NCI-H774 (cell line): ENCODE results near the gene IFT20.
"Not testable (repeated sequence)": the region's sequence is repeated elsewhere in the genome, so short reads cannot be mapped to it uniquely, and the experiment has no call there.

Source experiments
- DNase-seq: peaks from one replicate; lab custom pipeline; 2025; lab: John Stamatoyannopoulos, UW

IFT20 gene

DNA sequence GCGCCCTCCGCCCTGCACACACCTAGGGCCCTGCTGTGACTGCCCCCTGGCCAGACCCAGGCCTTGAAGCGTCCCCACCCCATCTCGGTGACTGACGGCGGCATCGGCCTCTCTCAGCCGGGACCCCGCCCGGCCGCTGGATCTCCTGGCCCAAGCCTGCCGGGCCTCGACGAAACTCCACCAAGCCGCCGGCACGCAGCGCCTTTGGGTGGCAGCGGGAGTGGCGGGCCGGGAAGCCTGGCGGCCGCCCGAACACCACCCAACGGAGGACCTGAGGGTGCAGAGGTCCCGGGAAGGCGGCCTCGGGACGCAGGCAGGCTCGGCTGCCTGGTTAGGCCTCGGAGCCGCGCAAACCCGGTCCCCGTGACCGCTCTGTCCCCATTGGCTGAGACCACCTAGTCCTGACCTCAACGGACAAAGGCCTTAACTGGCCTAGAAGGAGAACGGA is 28.3 kb downstream of the IFT20 start:
- DNase-seq, result no peak

DNA sequence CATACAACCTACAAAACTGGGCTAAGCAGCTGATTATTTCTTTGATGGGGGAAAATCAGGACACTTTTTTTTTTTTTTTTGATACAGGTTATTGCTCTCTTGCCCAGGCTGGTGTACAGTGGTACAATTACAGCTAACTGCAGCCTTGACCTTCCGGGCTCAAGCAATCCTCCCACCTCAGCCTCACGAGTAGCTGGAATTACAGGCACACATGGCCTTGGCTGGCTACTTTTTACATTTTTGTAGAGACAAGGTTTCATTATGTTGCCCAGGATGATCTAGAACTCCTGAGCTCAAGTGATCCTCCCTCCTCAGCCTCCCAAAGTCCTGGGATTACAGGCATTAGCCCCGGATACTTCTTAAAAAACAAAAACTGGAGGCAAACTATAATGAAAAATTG is 36.8 kb downstream of the IFT20 start:
- DNase-seq, result no peak

DNA sequence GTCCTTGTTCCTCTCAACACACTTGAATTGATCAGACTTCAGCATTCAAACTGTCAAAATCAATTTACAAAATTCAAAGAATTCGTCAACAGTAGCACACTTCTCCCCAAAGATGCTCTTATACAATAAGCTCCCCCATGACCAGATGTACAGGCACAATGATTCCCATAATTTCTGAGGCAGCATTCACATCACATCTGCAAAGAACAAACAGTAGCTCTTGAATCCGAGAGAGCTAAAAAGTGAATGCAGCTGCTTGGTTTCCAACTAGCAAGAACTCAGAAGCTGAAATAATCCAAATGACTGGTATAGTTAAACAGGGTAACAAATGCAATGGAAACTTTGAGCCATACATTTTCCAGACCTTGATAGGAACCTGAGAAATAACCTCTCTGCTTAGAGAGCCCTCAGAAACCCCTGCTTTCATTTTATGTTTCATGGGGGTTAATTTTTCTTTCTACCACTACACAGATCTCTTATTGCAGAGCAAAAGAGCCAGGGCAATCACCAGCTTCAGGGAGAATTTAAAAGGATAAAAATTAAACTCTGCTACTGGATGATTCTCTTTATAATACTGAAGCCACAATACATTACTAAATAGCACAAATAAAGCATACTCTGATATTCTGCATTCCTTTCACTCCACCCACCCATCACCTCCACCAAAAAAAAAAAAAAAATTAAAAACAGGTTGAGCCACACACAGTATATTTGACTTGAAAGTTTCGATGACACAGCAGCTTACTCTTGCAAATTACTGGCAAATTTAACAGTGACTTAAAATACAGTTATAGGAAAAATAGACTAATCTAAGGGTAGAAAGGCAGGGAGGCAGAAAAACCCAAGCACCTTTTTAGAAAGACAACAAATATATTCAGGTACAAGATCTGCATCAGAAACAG is 39.3 kb downstream of the IFT20 start:
- no peak for DNase-seq

- DNase-seq, result no peak
Observed at GRCh38 chr17:28293994-28294393, 41.3 kb downstream of the IFT20 start.

- not testable (repeated sequence) for DNase-seq
Observed at GRCh38 chr17:28292878-28293277, 42.4 kb downstream of the IFT20 start.

DNA sequence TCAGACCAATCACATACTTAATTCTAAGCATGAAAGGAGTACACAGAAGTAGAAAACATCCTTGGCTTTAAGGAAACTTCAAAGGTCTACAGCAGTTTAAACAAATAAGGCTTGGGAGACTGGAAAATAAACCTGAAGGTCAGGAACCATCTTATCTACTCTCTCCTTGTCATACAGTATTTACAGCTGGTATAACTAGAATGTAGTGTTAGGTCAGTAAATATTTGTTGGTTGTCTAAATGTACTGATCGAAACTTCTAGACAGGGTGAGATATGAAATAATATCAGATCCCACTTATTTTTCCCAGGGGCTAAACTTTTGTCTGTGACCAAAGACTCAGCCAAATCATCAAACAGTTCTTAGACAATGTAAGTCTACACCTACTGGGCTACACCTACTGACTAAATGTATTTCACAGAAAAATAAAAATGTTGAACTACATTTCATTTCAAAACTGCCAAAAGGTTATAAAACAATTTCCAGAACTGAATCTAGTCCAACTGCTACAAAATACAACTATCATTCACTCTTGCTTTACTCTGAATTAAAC is 43.4 kb downstream of the IFT20 start:
- no peak for DNase-seq

GRCh38 chr17:28290703-28291102 is 44.6 kb downstream of the IFT20 start:
- DNase-seq, result no peak

- no peak for DNase-seq
Observed at GRCh38 chr17:28285965-28286364, 49.3 kb downstream of the IFT20 start.

DNA sequence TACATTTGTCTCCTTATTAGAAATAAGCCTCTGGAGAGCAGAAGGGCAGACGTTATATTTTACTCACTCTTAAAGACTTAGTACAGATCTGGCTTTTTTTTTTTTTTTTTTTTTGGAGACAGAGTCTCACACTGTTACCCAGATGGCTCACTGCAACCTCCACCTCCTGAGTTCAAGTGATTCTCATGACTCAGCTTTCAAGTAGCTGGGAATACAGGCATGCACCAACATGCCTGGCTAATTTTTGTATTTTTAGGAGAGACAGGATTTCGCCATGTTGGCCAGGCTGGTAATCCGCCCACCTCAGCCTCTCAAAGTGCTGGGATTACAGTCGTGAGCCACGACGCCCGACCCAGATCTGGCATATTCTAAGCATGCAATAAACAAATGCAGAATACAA is 52.7 kb downstream of the IFT20 start:
- DNase-seq, result no peak

DNA sequence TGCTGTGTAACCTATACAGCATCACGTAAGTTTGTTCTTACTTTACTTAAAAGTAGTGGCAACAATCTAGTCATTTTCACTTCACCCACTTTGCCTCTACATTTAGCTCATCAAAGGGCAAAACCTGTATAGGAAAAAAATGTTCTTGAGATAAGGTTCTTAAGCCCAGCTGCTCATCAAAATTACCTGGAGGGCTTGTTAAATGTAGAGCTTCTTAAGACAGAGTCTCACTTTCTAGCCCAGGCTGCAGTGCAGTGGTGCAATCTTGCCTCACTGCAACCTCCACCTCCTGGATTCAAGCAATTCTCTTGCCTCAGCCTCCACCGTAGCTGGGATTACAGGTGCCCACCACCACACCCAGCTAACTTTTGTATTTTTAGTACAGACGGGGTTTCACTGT is 54.4 kb downstream of the IFT20 start:
- DNase-seq, result no peak

- DNase-seq, result no peak
Observed at GRCh38 chr17:28279411-28279810, 55.9 kb downstream of the IFT20 start.
